HK-2 (cell line): ENCODE results near the gene ARGLU1.

ENCODE experiments used
- DNase-seq: peaks from one replicate; pipeline ENCODE4 v3.0.0-alpha.2; 2018; ENCODE audit not compliant: unreplicated experiment

The ARGLU1 gene

GRCh38 chr13:106499896-106500295 is 68.0 kb downstream of the ARGLU1 start:
- no peak for DNase-seq

GRCh38 chr13:106499113-106499512 is 68.8 kb downstream of the ARGLU1 start:
- no peak for DNase-seq

GRCh38 chr13:106498571-106498970 is 69.4 kb downstream of the ARGLU1 start:
- no peak for DNase-seq

DNA sequence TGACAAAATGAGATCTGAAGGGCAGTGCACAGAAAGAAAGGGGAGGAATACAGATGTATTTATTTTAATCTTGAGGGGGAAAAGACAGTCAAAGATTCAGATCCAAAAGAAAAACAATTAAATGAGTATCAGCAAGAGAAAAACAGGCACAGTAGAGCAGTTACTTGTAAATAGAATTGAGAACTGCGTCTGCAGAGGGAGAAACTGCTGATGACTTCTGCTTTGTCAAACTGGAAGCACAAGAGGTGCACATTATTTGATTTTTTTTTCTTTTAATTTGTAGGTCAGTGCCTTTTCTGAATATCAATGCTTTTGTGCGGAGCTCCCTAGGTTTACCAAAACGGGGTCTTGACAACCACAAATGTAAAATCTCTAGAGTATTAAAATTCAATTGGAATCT is 69.8 kb downstream of the ARGLU1 start:
- no peak for DNase-seq

GRCh38 chr13:106497079-106497478 is 70.9 kb downstream of the ARGLU1 start:
- no peak for DNase-seq

DNA sequence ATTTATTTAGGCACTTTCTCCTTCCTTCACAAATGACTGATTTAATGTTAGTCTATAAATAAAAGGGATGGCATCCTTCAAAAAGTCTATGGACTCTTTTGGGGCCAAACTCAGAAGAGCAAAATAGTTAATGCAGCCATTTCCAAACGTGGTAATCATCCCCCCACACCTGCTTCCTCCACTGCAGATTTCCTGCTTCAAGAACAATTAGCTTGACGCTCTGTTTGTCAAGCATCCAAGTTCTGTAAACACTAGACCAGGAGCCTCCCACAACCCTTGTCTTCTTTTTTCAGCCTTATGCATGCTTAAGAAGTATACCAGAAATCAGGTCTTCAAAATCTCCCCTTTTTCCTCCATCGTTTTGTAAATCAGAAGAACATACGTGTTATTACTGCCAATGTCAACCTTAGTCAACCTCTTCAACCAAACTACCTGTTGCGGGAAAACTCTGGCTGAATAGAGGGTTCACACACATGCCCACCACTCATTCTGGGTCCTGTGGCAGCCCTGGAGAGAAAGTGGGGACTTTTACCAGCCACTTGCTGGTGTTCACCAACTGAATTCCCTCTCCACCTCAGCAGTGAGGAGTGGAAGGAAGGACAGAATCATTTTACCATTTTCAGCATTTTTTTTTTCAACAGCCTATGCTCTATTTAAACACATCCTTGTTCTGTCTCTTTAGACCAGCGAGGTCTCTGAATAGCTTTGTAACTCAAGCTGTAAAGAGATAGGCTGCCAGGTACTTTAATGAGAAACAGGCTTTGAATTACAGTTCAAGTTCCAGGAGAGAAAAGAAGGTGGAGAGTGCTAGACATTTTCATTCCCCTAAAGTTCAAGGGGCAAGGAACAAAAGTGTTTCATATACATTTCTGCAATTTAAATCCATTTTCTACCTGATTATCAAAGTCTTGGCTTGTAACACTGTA is 71.6 kb downstream of the ARGLU1 start:
- no peak for DNase-seq

DNA sequence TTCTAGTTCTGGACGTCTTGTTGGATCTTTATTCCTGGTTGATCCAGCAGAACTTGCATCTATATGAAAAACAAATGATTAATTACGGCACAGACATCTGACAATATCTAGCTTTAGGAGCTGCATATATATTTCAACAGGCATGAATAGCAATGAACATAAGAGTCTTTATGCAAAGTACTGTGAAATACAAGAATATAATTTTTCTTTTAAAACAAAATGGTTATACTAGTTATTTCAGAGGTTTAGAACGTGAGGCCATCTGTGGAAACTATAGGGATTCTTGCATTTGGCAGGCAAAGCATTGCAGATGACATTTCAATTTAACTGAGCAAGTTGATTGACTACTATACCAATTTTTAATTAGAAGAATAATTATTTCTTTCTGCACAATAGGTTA is 73.0 kb downstream of the ARGLU1 start:
- DNase-seq = no peak

- no peak for DNase-seq
Measured at GRCh38 chr13:106494506-106494905, 73.4 kb downstream of the ARGLU1 start.

GRCh38 chr13:106493533-106494220 is 74.3 kb downstream of the ARGLU1 start:
- no peak for DNase-seq

DNA sequence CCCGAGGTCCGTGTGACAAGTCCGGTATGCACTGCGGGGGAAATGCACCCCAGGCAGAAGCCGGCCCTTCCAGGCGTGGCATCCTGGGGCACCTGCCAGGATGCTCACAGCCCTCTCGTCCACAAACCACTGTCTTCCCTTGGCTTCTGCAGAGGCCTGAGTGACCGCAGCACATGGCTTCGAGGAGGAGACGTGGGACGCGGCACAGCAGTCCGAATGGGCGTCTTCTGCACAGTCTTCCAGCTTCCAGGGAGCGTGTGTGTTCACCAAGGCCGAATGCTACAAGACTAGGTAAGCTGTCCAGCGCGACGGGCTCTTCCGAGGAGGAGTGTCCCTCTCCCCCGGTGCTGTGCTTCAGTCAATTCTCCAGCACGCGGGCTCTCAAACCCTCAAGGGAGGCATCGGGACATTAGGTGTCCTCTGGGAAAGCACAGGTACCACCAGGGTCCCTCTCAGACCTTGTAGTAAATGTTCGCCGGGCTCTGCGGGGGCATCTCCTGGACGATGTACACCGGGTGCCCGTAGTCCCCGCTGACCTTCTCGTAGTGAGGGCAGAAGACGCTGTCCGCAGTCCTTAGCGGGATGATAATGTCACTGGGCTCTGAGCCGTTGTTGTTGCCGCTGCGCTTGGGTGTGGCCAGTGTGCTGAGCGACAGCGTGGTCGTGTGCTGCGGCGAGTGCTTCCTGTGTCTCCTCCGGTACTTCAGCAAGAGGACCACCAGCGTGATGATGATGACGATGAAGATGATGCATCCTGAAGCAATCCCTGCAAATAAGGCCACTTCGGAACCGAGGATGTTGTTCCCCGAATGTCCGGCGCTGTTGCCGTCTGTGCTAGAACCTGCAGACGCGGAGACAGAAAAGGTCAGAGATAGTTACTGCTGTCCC is 75.1 kb downstream of the ARGLU1 start:
- no peak for DNase-seq

- no peak for DNase-seq
Measured at GRCh38 chr13:106491928-106492587, 75.9 kb downstream of the ARGLU1 start.
